ENCODE results near the gene DEGS1.
A peak's percentile ranks its signal among the peaks of the same experiment; 100 is the strongest.
"Not testable (repeated sequence)": the region's sequence is repeated elsewhere in the genome, so short reads cannot be mapped to it uniquely, and the experiment has no call there.

The DEGS1 gene

DNA sequence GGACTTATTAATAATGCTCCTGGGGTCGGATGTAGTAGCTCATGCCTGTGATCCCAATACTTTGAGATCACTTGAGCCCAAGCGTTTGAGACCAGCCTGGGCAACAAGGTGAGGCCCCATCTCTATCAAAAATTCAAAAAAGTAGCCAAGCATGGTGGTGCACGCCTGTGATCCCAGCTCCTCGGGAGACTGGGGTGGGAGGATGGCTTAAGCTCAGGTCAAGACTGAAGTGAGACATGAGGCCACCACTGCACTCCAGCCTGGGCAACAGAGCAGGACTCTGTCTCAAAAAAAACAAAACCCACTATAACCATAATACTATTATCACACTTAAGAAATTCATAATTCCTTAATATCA, 1.6 kb upstream of the DEGS1 start:
- FAIRE-seq = no peak

DNA sequence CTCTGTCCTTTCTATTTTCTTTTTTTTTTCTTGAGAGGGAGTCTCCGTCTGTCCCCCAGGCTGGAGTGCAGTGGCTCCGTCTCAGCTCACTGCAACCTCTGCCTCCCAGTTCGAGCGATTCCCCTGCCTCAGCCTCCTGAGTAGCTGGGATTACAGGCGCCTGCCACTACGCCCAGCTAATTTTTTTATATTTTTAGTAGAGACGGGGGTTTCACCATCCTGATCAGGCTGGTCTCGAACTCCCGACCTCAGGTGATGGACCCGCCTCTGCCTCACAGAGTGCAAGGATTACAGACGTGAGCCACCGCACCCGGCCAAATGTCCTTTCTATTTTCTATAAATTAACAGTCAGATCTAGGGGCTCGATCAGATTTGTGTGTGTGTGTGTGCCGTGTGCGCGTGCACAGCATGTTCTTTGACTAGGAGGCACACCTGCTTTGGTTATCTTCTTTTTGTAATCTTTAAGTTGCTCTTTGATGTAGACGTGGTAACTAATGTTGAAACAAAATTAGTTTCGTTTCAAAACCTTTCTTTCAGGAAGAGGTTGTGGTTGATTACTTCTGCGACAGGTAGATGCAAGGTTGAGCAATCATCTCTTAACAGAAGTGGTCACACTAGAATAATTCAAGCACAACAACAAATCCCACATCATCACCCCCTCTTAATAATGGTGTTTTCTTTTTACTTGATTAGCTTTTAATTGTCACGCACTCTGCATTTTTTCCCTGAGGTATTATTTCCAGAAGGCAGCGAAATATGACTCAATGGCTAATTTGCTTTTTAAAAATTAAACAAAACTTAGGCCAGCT, 779 bp upstream of the DEGS1 start:
- FAIRE-seq = peak; percentile 36

DNA sequence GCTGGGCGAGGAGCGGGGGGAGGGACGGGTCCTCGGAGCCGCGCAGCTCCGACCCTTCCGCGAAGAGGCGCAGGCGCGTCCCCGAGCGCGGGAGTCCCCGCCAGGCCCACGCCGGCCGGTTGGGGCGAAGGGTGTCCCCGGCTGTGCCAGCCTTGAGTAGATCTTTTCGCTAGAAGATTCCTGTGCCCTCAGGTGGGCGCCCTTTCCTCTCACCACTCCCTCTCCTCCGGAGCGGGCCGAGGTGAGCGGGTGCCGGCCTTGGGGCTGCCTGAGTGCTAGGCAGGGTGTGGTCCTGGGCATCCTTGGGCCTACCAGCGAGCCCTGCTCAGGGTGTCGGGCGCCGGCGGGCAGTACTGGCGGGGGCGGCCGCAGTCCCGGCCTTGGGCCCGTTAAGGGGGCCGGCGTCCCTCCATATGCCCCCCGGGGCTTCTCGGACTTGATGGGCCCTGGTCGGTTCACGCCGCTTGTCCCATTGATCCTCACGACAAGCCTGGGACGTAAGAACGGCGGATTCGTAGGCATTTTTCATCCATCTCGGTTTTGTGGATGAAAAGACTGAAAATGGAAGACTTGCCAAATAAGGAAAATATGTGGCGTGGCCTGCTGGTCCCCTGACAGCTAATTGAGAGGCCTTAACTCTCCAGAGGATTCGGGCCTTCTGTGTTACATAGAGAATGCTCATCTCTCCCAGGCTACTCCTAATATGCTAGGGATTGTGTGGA, 712 bp downstream of the DEGS1 start:
- no peak for FAIRE-seq

DNA sequence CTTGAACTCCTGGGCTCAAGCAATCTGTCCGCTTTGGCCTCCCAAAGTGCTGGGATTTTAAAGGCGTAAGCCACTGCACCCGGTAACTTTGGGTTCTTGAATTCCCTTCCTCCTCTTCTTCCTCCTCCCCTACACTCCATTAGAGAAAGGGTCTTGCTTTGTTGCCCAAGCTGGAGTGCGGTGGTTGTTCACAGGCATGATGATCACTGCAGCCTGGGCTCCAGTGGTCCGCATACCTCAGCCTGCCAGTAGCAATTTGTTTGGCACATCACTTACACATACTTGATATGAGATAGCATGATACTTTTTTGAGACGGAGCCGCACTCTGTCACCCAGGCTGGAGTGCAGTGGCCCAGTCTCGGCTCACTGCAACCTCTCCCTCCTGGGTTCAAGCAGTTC, 2.2 kb downstream of the DEGS1 start:
- FAIRE-seq = no peak

DNA sequence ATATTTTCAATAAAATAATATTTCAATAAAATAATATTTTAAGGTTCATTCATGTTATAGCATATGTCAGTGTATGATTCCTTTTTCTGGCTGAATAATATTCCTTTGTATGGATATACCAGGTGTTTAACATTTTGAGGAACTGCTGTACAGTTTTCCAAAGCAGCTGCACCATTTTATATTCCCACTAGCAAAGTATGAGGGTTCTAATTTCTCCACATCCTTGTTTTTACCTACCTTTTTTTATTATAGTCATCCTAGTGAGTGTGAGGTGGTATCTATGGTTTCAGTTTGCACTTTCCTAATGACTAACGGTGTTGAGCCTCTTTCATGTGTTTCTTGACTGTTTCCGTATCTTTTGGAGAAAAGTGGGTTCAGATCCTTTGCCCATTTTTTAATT, 5.2 kb downstream of the DEGS1 start:
- FAIRE-seq = no peak

DNA sequence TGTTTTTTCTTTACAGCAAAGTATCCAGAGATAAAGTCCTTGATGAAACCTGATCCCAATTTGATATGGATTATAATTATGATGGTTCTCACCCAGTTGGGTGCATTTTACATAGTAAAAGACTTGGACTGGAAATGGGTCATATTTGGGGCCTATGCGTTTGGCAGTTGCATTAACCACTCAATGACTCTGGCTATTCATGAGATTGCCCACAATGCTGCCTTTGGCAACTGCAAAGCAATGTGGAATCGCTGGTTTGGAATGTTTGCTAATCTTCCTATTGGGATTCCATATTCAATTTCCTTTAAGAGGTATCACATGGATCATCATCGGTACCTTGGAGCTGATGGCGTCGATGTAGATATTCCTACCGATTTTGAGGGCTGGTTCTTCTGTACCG, 6.5 kb downstream of the DEGS1 start:
- no peak for FAIRE-seq

DNA sequence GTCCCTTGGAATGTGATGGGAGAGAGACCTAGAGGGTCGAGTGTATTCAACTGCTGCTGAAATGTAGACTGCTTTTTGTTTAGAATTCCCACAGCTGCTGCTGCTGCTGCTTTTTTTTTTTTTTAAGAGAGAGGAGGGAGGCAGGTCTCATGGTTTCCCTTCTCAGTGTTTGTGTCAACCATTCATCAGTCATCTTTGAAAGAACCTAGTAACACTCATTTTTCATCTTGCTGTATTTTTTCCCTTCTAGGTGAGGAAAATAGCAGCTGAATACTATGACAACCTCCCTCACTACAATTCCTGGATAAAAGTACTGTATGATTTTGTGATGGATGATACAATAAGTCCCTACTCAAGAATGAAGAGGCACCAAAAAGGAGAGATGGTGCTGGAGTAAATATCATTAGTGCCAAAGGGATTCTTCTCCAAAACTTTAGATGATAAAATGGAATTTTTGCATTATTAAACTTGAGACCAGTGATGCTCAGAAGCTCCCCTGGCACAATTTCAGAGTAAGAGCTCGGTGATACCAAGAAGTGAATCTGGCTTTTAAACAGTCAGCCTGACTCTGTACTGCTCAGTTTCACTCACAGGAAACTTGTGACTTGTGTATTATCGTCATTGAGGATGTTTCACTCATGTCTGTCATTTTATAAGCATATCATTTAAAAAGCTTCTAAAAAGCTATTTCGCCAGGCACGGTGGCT, 9.2 kb downstream of the DEGS1 start:
- FAIRE-seq = no peak

DNA sequence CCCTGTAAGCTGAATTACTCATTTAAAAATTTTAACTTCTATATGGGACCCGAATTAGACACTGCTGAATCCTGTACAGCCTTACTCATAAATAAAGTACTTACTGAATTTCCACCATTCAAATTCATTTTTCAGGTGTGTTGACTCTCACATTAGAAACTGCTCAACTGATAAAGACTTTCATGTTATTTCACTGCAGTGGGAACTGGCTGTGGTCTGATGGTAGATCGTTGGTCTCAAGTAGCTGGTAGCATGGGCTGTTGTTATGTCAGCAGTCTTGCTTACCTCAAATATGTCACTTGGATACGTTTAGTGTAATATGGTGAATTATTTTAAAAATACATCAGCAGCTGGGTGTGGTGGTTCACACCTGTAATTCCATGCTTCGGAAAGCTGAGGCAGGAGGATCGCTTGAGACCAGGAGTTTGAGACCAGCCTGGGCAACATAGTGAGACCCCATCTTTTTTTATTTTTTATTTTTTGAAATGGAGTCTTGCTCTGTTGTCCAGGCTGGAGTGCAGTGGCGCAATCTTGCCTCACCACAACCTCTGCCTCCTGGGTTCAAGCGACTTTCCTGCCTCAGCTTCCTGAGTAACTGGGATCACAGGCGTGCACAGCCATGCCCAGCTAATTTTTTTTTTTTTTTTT, 10.4 kb downstream of the DEGS1 start:
- FAIRE-seq = no peak

DNA sequence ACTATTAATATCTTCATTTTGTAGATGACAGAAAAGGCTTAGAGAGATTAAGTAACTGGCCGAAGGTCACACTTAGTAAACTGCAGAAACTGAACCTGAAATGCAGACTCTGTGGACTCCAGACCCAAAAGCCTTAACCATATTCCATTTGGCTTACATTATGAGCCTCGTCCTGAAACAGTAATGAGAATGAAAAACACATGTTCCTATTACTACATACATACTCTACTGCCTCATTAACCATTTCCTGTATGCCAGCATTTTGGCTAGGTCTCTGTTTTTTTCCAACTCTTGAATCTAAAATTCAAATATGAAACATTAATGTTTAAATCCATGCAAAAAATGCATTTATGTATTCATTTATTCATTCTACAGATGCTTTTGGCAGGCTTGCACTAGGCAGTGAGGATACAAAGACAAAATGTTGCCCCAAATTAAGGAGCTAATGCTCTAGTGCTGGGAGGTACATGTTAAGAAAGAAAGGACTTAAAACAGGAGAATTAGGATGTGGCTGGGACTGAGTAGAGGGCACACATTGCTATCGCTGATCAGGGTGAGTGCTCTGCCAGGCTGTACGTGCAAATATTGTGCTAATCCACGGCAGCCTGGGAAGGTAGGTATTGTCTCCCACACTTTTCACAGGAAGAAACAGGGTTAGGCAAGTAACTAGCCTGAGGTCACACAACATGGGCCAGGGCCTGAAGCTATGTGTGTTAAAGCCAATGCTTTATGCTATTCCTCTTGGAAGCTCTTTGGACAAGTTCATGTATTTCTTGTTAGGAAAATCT, 14.0 kb downstream of the DEGS1 start:
- FAIRE-seq = no peak

DNA sequence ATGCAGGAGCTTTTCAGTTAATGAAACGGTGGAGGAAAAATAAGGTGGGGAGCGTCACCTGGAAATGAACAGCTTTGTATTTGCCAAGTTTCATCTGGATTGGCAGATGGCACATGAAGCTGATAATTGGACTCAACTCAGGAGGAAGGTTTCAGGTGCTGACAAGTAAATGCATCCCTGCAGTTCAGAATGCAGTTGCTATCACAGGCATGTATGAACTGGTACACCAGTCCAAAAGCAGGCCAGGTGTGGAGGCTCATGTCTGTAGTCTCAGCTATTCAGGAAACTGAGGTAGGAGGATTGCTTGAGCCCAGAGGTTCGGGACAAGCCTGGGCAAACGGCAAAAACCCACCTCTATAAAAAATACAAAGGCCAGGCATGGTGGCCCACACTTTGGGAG, 15.5 kb downstream of the DEGS1 start:
- no peak for FAIRE-seq

DNA sequence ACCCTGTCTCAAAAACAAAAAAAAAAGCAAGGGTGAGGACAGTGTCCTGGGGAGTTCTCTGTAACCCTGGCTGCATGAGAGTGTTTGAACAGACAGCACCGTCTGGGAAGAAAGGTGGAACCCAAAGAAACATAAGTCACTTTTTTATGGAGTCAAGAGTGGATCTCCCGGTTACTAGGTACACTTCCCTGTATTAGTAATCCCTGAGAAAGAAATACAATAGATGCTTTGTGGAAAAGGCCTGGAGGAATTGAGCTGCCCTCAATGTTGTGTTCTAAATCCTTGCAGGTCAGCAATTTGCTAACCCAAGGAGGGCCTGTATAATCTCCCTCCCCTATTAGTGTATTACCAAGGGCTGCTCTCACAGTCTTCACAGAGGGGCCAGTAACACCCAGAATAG, 16.6 kb downstream of the DEGS1 start:
- FAIRE-seq = no peak

DNA sequence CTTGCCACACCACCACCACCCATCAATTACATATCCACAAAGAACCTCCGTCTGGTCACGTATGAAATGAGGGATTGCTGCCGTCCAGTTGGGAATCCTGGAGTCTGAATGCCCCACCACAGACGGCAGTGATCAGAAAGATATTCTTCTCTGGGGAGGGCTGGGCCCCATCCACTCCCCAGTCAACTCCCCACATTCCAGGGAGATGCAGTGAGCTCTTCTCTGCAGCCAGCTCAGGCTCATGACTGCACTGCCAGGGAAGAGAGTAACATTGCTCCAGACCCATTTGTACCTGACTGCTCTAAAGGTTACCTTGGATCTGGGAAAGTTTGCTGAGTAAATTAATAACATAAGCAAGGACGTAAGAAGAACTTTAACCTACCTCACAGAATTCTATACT, 18.3 kb downstream of the DEGS1 start:
- FAIRE-seq = no peak

DNA sequence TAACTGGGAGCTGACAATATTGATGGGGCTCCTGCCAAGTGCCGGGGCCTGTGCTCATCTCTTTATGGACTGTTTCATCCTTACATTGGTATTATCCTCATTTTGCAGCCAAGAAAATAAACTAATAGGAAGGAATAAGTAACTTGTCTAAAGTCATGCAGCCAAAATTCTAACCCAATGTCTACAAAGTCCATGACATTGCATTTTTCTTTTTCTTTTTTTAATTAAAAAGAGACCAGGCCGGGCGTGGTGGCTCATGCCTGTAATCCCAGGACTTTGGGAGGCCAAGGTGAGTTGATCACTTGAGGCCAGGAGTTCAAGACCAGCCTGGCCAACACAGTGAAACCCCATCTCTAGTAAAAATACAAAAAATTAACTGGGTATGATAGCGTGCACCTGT, 18.8 kb downstream of the DEGS1 start:
- FAIRE-seq = no peak

DNA sequence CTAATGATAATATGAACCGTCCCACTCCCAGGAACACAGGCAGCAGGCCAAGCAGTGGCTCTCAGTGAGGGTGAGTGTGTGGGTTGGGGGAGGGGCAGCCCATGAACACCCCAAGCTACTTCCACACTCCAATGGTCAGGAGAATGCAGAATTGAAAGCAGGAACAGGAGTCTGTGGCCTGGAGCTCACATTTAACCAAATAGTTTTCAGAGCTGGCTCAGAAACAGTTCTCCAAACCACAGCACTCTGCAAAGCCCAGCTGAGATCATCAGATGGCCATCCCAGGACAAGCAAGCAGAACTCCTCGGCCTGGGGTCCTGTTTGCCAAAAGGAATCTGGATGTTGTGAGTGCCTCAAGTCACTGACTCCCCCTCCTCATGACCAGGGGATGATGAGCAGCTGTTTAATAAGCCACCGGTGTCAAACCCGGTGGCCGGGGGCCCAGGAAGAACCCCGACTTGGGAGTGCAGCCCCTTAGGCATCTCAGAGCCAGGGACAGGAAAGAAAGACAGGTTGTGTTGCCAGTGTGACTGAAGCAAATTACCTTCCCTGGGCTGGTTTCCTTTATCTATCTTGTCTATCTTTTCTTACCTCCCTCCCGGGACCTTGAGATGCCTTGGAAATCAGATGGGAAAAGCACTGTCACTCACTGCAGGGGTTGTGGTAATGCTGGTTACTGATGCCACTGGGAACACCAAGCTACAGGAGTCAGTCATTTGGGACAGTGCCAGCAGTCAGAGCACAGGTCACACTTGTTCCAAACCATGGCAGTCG, 20.4 kb downstream of the DEGS1 start:
- FAIRE-seq = no peak

DNA sequence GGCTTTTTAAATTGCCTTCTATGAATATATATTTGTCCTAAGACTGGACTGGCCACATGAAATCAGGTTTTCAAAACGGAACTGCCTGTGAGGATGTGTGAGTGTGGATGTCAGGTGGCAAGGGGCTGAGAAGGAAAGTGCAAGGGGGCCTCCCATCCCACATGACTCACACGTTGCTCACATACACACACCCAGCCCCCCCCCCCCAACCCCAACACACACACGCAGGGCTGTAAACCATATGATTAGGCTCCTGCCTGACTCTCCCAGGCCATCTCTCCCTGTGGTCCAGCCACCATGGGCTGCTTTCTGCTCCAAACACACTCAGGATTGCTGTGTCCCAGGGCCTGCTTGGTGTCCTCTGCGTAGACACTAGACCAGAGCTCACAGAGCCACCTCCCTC, 22.4 kb downstream of the DEGS1 start:
- FAIRE-seq = no peak

DNA sequence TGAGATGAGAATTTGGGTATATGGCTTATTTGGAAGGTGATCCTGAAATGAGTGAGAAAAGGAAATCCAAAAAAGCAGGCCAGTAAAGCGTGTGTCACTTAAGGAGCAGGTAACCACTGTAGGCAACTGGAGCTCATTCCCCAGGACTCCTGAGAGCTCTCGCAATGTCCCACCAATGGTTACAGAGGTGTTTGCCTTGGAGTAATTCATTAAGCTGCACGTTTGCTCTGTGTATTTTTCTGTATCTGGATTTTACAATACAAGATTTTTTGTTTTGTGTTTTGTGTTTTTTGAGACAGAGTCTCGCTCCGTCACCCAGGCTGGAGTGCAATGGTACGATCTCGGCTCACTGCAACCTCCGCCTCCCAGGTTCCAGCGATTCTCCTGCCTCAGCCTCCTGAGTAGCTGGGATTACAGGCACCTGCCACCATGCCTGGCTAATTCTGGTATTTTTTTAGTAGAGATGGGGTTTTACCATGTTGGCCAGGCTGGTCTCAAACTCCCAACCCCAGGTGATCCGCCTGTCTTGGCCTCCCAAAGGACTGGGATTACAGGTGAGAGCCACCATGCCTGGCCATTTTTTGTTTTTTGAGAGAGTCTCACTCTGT, 23.0 kb downstream of the DEGS1 start:
- FAIRE-seq = not testable (repeated sequence)

DNA sequence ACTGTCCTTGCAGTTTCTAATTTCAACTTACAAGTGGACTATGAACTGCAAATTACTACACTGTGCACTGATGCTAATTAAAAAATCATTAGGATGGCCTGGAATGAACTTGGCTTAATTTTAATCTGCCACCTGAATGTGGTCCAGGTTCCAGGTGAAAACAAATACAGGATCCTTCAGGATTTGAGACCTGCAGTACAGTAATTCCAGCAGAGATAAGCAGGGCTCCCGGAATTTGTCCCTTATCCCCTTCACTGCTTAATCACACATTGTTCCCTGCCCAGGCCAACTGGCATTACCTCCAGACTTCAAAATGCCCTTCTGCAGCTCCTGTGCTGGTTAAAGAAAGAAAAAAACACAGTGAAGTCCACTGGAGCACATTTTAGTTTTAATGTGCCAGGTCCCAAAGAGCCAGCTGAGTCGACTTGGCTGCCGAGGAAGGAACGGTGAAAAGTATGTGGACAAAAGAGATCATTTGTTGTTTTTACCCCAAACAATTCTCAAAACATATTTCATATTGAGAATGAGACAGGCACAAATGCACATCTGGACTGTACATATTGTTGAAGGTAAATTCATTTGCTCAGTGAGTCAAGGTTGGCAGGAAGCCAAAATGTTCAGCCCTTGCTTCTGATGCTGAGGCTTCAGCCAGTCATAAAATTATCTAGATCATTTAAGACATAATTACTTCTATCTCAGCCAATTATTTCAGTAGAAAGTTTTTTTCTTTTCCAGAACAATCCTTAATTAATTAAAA, 28.3 kb downstream of the DEGS1 start:
- peak; percentile 60 for FAIRE-seq

DNA sequence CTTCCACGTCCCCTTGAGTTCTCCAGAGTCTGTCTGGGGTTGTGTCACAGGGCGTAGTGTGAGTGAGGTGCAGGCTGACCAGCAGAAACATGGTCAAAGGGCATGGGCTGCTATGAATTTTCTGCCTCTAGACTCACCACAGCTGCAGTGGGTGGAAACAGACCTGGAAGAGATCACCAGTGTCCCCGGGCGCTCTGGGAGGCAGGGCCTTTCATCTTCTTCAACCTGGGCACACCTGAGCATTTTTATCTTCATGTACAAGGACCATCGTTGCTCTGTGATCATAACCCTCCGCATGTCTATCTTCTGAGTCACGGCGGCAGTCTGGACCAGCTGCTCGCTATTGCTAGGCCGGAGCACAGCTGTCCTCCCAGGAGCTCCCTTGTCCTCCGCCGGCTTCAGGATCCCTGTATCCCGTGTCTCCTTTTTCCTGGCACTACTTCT, 29.6 kb downstream of the DEGS1 start:
- FAIRE-seq = no peak

DNA sequence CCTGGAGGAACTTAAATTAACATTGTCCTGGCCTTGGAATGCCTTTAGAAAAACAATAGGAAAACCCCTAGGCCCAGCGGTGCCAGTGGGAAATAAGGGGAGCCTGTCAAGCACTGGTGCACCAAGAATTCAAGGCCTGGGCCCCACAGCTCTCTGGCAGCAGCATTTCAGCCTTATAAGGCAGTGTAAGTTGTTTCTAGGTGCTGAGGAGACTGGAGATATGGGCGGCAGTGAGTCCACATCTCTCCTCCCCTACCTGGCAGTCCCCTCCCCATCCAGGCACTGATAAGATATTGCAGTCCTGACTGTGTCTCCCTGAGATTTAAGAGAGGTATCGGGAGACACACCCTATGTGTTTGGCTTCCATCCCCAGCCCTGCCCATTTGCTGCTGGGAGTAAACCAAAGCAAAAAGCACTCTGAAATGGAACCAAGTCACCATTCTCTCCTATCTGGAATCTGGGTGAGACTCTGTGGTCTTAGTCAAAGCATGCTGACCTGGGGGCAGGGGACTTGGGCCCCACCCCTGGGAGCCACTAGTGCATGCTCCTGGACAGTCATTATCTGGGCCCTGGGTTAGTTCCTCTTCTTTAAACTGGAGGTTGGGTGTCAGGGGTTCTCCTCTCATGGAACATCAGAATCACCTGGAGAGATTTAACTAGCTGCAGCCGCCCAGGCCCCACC, 30.5 kb downstream of the DEGS1 start:
- FAIRE-seq = no peak

DNA sequence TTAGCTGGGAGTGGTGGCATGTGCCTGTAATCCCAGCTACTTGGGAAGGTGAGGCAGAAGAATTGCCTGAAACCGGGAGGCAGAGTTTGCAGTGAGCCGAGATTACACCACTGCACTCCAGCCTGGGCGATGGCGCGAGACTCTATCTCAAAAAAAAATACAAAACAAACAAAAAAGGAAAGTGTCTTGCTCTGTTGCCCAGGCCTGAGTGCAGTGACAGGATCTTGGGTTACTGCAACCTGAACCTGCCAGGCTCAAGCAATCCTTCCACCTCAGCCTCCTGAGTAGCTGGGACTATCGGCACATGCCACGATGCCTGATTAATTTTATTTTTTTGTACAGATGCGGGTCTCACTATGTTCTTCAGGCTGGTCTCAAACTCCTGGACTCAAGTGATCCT, 33.3 kb downstream of the DEGS1 start:
- FAIRE-seq = no peak
